ENCODE results near the gene TOPAZ1. TPM values are rescaled to one million over a fixed set of nuclear protein-coding genes. Genes with fewer than 3 reads are reported as not detected.

TOPAZ1 gene
- total and polyA plus RNA-seq, 9 of the 15 experiments (the other 6 are each of a cell fraction or from before 2014, with no cell fraction given) = 0.01 TPM; not detected in 8

DNA sequence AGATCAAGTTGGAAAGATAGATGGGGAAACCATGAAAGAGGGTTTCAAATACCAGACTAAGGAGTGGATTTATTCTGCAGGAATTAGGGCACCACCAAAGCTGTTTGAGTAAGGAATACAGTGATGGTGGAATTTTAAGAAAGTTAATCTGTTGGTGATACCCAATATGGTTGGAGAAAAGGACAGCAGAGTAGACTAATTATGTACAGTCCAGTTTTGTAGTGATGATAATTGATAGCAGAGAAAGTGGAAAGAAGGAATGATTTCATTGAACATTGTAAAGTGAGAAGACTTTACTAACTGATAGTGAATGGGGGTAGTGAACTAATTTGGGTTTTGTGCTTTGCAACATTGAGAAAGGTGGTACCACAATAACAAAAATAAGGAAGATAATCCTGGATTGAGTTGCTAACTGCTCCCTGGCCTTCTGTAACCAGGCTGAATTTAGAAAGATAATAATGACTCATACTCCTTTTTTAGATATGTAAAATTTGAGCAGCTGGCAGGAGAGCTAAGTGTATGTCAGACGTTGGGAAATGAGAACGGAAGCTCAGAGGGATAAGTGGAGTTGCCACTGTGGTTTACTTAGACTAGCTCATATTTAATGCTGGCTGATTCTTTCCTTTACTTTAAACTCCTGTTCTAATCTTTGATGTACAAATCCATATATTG, 113.8 kb downstream of the TOPAZ1 start:
- DNase-seq (ENCODE audit: extremely low read depth in 1 of 4, low spot score in 3 of 4) (peak; percentile 23 to 77 (median 54)), FAIRE-seq (peak; percentile 83), ATAC-seq (peak; percentile 86)
- Histone ChIP-seq H3K79me2 (ENCODE audit: control insufficient read depth, insufficient read depth, low read length) (peaks cover 8% of the 10 kb centered on the region; the same call in 1 of the 3 replicates), H3K27me3 (ENCODE audit: control insufficient read depth in 2 of 2, insufficient read depth in 2 of 2, low read length in 2 of 2) (no peaks in the 10 kb centered on the region), H3K9me1 (ENCODE audit: control insufficient read depth, insufficient read depth, low read length) (no peaks in the 10 kb centered on the region), H3K9me3 (replicated peaks; ENCODE audit: control insufficient read depth, insufficient read depth, low read depth, low read length) (no peaks in the 10 kb centered on the region), H3K4me2 (ENCODE audit: insufficient read depth, low read length) (peak overlapping the region; percentile 49), H3K4me1 (replicated peaks in 1 of 2; ENCODE audit: control insufficient read depth in 2 of 2, insufficient read depth in 2 of 2, low read length in 2 of 2) (peaks cover 0 to 22% of the 10 kb centered on the region in 2 experiments; a peak in 4 of 5 replicates), H4K20me1 (replicated peaks; ENCODE audit: control insufficient read depth, insufficient read depth, low read length) (no peaks in the 10 kb centered on the region), H3K27ac (ENCODE audit: extremely low read depth, low read depth, low read length) (peak overlapping the region; percentile 51; the same call in 1 of the 3 replicates), H3K9ac (ENCODE audit: insufficient read depth in 1 of 2, low read depth in 2 of 2, low read length in 2 of 2) (peak overlapping the region in 1 of 2 experiments; percentile 2; a peak in 2 of 4 replicates), H3K4me3 (no peak overlapping the region), H2AFZ (ENCODE audit: low read depth, low read length) (0 out of 2 replicates have a peak overlapping the region, but pooled peaks have one; percentile 45), H3K36me3 (ENCODE audit: control insufficient read depth, insufficient read depth, low read length) (peaks cover 10% of the 10 kb centered on the region; the same call in 2 of the 3 replicates)
- in situ Hi-C loops (cut with MboI) = no loop called here
- CTCF ChIA-PET (ENCODE audit: low intra/inter-chr PET ratio) = interaction anchor here (0.6 kb wide), 1 partner anchor 159 kb away, joined by 5 read pairs; no protein-coding TSS in a partner anchor
- POLR2A ChIA-PET = interaction anchor here (0.6 to 1.2 kb wide), 4 partner anchors 8 to 88 kb away, joined by 3 to 5 read pairs (median 4); no protein-coding TSS in a partner anchor
- WGBS (ENCODE audit: insufficient coverage, low coverage, missing lambda C conversion rate) = 5% methylated on average over 2 of the region's 2 CpGs
- intact Hi-C loops (cut with micrococcal nuclease) = no loop called here
- BruUV-seq (replicated peaks) = no TSS peak
- TF ChIP-seq TCF7L2 (IDR thresholded peaks at IDR 0.05; ENCODE audit: low read depth, low read length) = no peak
- TF ChIP-seq BHLHE40 (IDR thresholded peaks at IDR 0.05; ENCODE audit: low read length) = no peak
- TF ChIP-seq MYBL2 (IDR thresholded peaks at IDR 0.05; ENCODE audit: low read depth) = peak; percentile 33; the same call in 1 of the 2 replicates
- no peak for TF ChIP-seq MYBL2 (CRISPR knock-in tag; IDR thresholded peaks at IDR 0.05; ENCODE audit: borderline replicate concordance)
- TF ChIP-seq, protein P1, sequence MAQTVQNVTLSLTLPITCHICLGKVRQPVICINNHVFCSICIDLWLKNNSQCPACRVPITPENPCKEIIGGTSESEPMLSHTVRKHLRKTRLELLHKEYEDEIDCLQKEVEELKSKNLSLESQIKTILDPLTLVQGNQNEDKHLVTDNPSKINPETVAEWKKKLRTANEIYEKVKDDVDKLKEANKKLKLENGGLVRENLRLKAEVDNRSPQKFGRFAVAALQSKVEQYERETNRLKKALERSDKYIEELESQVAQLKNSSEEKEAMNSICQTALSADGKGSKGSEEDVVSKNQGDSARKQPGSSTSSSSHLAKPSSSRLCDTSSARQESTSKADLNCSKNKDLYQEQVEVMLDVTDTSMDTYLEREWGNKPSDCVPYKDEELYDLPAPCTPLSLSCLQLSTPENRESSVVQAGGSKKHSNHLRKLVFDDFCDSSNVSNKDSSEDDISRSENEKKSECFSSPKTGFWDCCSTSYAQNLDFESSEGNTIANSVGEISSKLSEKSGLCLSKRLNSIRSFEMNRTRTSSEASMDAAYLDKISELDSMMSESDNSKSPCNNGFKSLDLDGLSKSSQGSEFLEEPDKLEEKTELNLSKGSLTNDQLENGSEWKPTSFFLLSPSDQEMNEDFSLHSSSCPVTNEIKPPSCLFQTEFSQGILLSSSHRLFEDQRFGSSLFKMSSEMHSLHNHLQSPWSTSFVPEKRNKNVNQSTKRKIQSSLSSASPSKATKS (CRISPR knock-in tag; IDR thresholded peaks at IDR 0.05) = no peak
- no peak for TF ChIP-seq ETS2 (tag; IDR thresholded peaks at IDR 0.05; ENCODE audit: borderline replicate concordance, poor library complexity, severe bottlenecking)
- TF ChIP-seq TAF15 (IDR thresholded peaks at IDR 0.05; ENCODE audit: low read depth, low read length) = no peak
- no peak for TF ChIP-seq DACH1 (IDR thresholded peaks at IDR 0.05; ENCODE audit: partially characterized antibody)
- peak; percentile 55 for TF ChIP-seq HDAC3 (IDR thresholded peaks at IDR 0.05; ENCODE audit: borderline replicate concordance, partially characterized antibody)
- TF ChIP-seq STAT5A (IDR thresholded peaks at IDR 0.05; ENCODE audit: borderline replicate concordance, low read length) = peak; percentile 6; the same call in 1 of the 2 replicates
- 0 out of 2 replicates have a peak, but pooled peaks have one; percentile 12 for TF ChIP-seq TRIM28 (IDR thresholded peaks at IDR 0.05)
- no peak for TF ChIP-seq E2F6 (IDR thresholded peaks at IDR 0.05; ENCODE audit: borderline replicate concordance in 1 of 2, extremely low read depth in 1 of 2, insufficient read depth in 1 of 2, insufficient read length in 1 of 2, low read depth in 1 of 2, low read length in 1 of 2, poor library complexity in 1 of 2, severe bottlenecking in 1 of 2)
- no peak for TF ChIP-seq FOXK1 (CRISPR knock-in tag; IDR thresholded peaks at IDR 0.05; ENCODE audit: borderline replicate concordance)
- TF ChIP-seq SNIP1 (IDR thresholded peaks at IDR 0.05; ENCODE audit: low read depth) = no peak
- no peak for TF ChIP-seq ZFX (CRISPR knock-in tag; IDR thresholded peaks at IDR 0.05)
- TF ChIP-seq SMARCB1 (IDR thresholded peaks at IDR 0.05; ENCODE audit: insufficient read length, low read depth) = peak; percentile 69
- TF ChIP-seq MCM5 (IDR thresholded peaks at IDR 0.05; ENCODE audit: low read depth) = no peak
- TF ChIP-seq RFX1 (IDR thresholded peaks at IDR 0.05) = peak; percentile 55
- no peak for TF ChIP-seq ZNF444 (CRISPR knock-in tag; IDR thresholded peaks at IDR 0.05)
- peak; percentile 89 for TF ChIP-seq DPF2 (IDR thresholded peaks at IDR 0.05)

Data from K562 (cell line).